ENCODE results near the gene FAM162B. TPM values are rescaled to one million over a fixed set of nuclear protein-coding genes. Genes with fewer than 3 reads are reported as not detected.

The FAM162B gene
- total RNA-seq, 3 donors from 2014 or later: 3.7 to 11.8 (median 6.9) TPM

DNA sequence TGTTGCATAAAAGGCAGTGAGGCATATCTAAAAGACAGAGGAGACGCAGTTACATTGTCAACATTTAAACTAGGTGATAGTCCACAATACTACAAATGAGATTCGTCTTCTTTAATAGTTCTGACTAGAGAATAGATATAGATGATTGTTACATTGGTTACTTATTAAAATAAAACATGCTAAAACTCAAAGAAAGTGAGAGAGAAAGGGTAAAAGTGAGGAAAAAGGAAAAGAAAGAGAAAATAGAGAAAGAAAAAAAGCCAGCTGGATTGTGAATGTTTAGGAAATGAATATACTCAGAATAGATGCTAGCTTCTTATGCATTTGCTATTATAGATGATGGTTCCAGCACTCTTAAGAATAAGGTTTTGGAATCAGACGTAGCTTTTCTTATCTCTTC lies 27.7 kb upstream of the FAM162B start:
- no peak for TF ChIP-seq POLR2A (IDR thresholded peaks at IDR 0.05)
- TF ChIP-seq, protein P1, sequence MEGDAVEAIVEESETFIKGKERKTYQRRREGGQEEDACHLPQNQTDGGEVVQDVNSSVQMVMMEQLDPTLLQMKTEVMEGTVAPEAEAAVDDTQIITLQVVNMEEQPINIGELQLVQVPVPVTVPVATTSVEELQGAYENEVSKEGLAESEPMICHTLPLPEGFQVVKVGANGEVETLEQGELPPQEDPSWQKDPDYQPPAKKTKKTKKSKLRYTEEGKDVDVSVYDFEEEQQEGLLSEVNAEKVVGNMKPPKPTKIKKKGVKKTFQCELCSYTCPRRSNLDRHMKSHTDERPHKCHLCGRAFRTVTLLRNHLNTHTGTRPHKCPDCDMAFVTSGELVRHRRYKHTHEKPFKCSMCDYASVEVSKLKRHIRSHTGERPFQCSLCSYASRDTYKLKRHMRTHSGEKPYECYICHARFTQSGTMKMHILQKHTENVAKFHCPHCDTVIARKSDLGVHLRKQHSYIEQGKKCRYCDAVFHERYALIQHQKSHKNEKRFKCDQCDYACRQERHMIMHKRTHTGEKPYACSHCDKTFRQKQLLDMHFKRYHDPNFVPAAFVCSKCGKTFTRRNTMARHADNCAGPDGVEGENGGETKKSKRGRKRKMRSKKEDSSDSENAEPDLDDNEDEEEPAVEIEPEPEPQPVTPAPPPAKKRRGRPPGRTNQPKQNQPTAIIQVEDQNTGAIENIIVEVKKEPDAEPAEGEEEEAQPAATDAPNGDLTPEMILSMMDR (IDR thresholded peaks at IDR 0.05): no peak
- TF ChIP-seq POLR2AphosphoS5 (IDR thresholded peaks at IDR 0.05): no peak
- no peak for DNase-seq (ENCODE audit: low spot score in 2 of 2)
- Histone ChIP-seq H3K9me3 (no peaks in the 10 kb centered on the region), H3K27ac (no peak overlapping the region), H3K4me3 (no peak overlapping the region), H3K27me3 (no peaks in the 10 kb centered on the region), H3K36me3 (no peaks in the 10 kb centered on the region), H3K4me1 (no peaks in the 10 kb centered on the region)
- intact Hi-C loops (cut with DNase I; ENCODE audit: low total_unique reads): no loop called here

DNA sequence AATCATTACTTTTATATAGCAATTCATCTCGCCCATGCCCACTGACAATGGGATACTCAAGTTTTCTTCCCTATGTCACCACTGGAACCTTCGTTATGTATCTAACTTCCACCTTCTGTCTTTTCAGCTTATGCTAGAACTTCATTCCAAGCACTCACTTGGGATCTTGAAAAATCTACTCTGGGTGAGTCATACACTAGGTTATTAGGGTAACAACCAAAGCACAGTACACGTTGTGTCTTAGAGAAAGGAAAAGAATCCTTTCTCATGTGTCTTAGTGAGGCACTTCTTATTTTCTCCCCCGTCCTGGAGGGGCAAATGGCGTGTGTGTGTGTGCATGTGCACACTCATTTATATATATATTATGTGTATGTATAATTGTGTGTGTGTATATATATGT lies 18.3 kb upstream of the FAM162B start:
- no peak for DNase-seq (ENCODE audit: low spot score in 2 of 2)

GRCh38 chr6:116779573-116780164 lies 14.2 kb upstream of the FAM162B start:
- H3K36me3 ChIP-seq: no peaks in the 10 kb centered on the region

More for the DNA sequence above, 18.3 kb upstream of the FAM162B start:
- H3K36me3 ChIP-seq: no peaks in the 10 kb centered on the region
- H3K4me3 ChIP-seq: no peak overlapping the region
- TF ChIP-seq POLR2AphosphoS5 (IDR thresholded peaks at IDR 0.05) (no peak), POLR2A (IDR thresholded peaks at IDR 0.05) (no peak)
- TF ChIP-seq, protein P1 (IDR thresholded peaks at IDR 0.05): no peak
- no peaks in the 10 kb centered on the region for H3K4me1 ChIP-seq
- H3K27me3 ChIP-seq: no peaks in the 10 kb centered on the region
- intact Hi-C loops (cut with DNase I; ENCODE audit: low total_unique reads): no loop called here
- H3K9me3 ChIP-seq: no peaks in the 10 kb centered on the region
- H3K27ac ChIP-seq: peak overlapping the region in 1 of 2 donors; percentile 0

GRCh38 chr6:116773886-116774285 lies 8.4 kb upstream of the FAM162B start:
- TF ChIP-seq POLR2A (IDR thresholded peaks at IDR 0.05): no peak
- TF ChIP-seq, protein P1 (IDR thresholded peaks at IDR 0.05): no peak
- no peak for TF ChIP-seq POLR2AphosphoS5 (IDR thresholded peaks at IDR 0.05)
- Histone ChIP-seq H3K4me3 (no peak overlapping the region), H3K27ac (no peak overlapping the region), H3K4me1 (no peaks in the 10 kb centered on the region), H3K27me3 (no peaks in the 10 kb centered on the region), H3K9me3 (no peaks in the 10 kb centered on the region), H3K36me3 (no peaks in the 10 kb centered on the region)
- intact Hi-C loops (cut with DNase I; ENCODE audit: low total_unique reads): no loop called here
- no peak for DNase-seq (ENCODE audit: low spot score in 2 of 2)

More at GRCh38 chr6:116779573-116780164, 14.2 kb upstream of the FAM162B start:
- TF ChIP-seq, protein P1 (IDR thresholded peaks at IDR 0.05): peak in 2 of 3 donors; percentile 38 to 39
- no peak for TF ChIP-seq POLR2A (IDR thresholded peaks at IDR 0.05)
- TF ChIP-seq POLR2AphosphoS5 (IDR thresholded peaks at IDR 0.05): no peak
- intact Hi-C loops (cut with DNase I; ENCODE audit: low total_unique reads): no loop called here
- no peak for DNase-seq (ENCODE audit: low spot score in 2 of 2)
- no peak overlapping the region for H3K4me3 ChIP-seq
- no peak overlapping the region for H3K27ac ChIP-seq
- H3K9me3 ChIP-seq: no peaks in the 10 kb centered on the region
- no peaks in the 10 kb centered on the region for H3K27me3 ChIP-seq
- no peaks in the 10 kb centered on the region for H3K4me1 ChIP-seq

GRCh38 chr6:116772450-116772849 lies 6.9 kb upstream of the FAM162B start:
- H3K4me1 ChIP-seq: no peaks in the 10 kb centered on the region
- intact Hi-C loops (cut with DNase I; ENCODE audit: low total_unique reads): no loop called here
- TF ChIP-seq POLR2AphosphoS5 (IDR thresholded peaks at IDR 0.05) (no peak), POLR2A (IDR thresholded peaks at IDR 0.05) (no peak)
- TF ChIP-seq, protein P1 (IDR thresholded peaks at IDR 0.05): no peak

More at GRCh38 chr6:116772450-116772849, 6.9 kb upstream of the FAM162B start:
- Histone ChIP-seq H3K9me3 (no peaks in the 10 kb centered on the region), H3K27me3 (no peaks in the 10 kb centered on the region), H3K27ac (no peak overlapping the region), H3K4me3 (no peak overlapping the region), H3K36me3 (no peaks in the 10 kb centered on the region)
- no peak for DNase-seq (ENCODE audit: low spot score in 2 of 2)

All from breast epithelium (tissue), 4 donors.